Measurements from ENCODE around the gene NXPH3. TPM values are rescaled to one million over a fixed set of nuclear protein-coding genes. Genes with fewer than 3 reads are reported as not detected.

Gene NXPH3
- total and polyA plus RNA-seq, 9 of the 15 experiments (the other 6 are each of a cell fraction or from before 2014, with no cell fraction given): 0.04 to 0.27 (median 0.07) TPM; not detected in 2

GRCh38 chr17:49583889-49584288, 8.2 kb downstream of the NXPH3 start:
- no peak overlapping the region for H2AFZ ChIP-seq (ENCODE audit: low read depth, low read length)
- no peak for DNase-seq (ENCODE audit: extremely low read depth in 1 of 4, low spot score in 3 of 4)
- H4K20me1 ChIP-seq (replicated peaks; ENCODE audit: control insufficient read depth, insufficient read depth, low read length): peaks cover 6% of the 10 kb centered on the region
- H3K4me2 ChIP-seq (ENCODE audit: insufficient read depth, low read length): no peak overlapping the region
- H3K27ac ChIP-seq (ENCODE audit: extremely low read depth, low read depth, low read length): no peak overlapping the region
- H3K9ac ChIP-seq (ENCODE audit: insufficient read depth in 1 of 2, low read depth in 2 of 2, low read length in 2 of 2): no peak overlapping the region
- ChIA-PET POLR2A (interaction anchor here (0.6 kb wide), 1 partner anchor 66 kb away, joined by 3 read pairs; no protein-coding TSS in a partner anchor), CTCF (ENCODE audit: low intra/inter-chr PET ratio) (no interaction called here)
- no peak overlapping the region for H3K4me3 ChIP-seq
- in situ Hi-C loops (cut with MboI): no loop called here
- H3K36me3 ChIP-seq (ENCODE audit: control insufficient read depth, insufficient read depth, low read length): no peaks in the 10 kb centered on the region
- H3K27me3 ChIP-seq (ENCODE audit: control insufficient read depth in 2 of 2, insufficient read depth in 2 of 2, low read length in 2 of 2): no peaks in the 10 kb centered on the region
- intact Hi-C loops (cut with micrococcal nuclease): no loop called here
- H3K9me3 ChIP-seq (replicated peaks; ENCODE audit: control insufficient read depth, insufficient read depth, low read depth, low read length): no peaks in the 10 kb centered on the region
- TF ChIP-seq RAD51 (IDR thresholded peaks at IDR 0.05; ENCODE audit: borderline replicate concordance, low read depth) (0 out of 2 replicates have a peak, but pooled peaks have one; percentile 20), SMC3 (conservative IDR thresholded peaks at IDR 0.05; ENCODE audit: insufficient read depth, low read depth, low read length) (no peak), TOE1 (IDR thresholded peaks at IDR 0.05; ENCODE audit: borderline replicate concordance) (peak; percentile 54; the same call in 1 of the 2 replicates), TOE1 (CRISPR knock-in tag; IDR thresholded peaks at IDR 0.05; ENCODE audit: borderline replicate concordance, low read depth) (no peak)
- TF ChIP-seq, protein P1, sequence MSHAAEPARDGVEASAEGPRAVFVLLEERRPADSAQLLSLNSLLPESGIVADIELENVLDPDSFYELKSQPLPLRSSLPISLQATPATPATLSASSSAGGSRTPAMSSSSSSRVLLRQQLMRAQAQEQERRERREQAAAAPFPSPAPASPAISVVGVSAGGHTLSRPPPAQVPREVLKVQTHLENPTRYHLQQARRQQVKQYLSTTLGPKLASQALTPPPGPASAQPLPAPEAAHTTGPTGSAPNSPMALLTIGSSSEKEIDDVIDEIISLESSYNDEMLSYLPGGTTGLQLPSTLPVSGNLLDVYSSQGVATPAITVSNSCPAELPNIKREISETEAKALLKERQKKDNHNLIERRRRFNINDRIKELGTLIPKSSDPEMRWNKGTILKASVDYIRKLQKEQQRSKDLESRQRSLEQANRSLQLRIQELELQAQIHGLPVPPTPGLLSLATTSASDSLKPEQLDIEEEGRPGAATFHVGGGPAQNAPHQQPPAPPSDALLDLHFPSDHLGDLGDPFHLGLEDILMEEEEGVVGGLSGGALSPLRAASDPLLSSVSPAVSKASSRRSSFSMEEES (CRISPR knock-in tag; IDR thresholded peaks at IDR 0.05): peak; percentile 79
- peaks cover 0 to 15% of the 10 kb centered on the region in 2 experiments; a peak in 3 of 5 replicates for H3K4me1 ChIP-seq (replicated peaks in 1 of 2; ENCODE audit: control insufficient read depth in 2 of 2, insufficient read depth in 2 of 2, low read length in 2 of 2)
- no peak for ATAC-seq
- FAIRE-seq: no peak
- no peaks in the 10 kb centered on the region for H3K9me1 ChIP-seq (ENCODE audit: control insufficient read depth, insufficient read depth, low read length)
- H3K79me2 ChIP-seq (ENCODE audit: control insufficient read depth, insufficient read depth, low read length): no peaks in the 10 kb centered on the region
- 39% methylated on average over 4 of the region's 4 CpGs for WGBS (ENCODE audit: insufficient coverage, low coverage, missing lambda C conversion rate)
- BruUV-seq (replicated peaks): no TSS peak

Measured in K562 (cell line).